NCI-H2081 (cell line): ENCODE measurements around the gene TCF19.

Experiments
- DNase-seq, 2 experiments: peaks; one replicate each; lab custom pipeline; 2025; lab: John Stamatoyannopoulos, UW

The TCF19 gene

GRCh38 chr6:31209137-31209536, 50.7 kb downstream of the TCF19 start:
- no peak for DNase-seq

GRCh38 chr6:31210123-31210522, 51.7 kb downstream of the TCF19 start:
- no peak for DNase-seq

DNA sequence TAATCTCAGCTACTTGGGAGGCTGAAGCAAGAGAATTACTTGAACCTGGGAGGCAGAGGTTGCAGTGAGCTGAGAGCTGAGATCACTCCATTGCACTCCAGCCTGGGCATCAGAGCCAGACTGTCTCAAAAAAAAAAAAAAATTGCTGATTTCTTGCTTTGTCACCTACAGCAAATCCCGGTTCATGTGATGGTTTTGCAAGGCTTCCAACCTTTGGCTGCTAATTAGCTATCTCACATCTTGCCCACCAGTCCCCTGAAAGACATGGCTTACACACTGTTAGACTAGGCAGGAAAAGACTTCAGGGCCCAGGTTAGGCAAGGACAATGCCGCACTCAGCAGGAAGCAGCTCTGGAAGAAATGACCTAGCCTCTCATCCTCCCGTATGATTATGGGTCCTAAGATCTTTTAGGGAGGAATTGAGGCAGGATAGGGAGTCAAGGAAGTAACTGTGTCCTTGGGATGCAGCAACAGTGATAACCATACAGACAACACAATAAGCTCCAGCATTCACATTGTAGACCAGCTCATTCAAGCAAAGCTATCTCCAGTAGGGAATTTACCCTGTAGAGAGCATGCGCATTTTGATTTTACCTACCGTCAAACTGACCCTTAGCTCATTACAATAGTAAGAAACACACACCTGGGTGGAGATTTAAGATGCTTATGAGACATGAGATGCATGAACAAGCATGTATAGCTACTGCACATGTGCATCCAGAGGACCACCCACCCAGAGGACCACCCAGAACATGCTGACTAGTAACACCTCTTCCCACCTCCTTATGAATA, 52.5 kb downstream of the TCF19 start:
- no peak for DNase-seq
